Activated naive CD4-positive, alpha-beta T cell treated with anti-CD3 and anti-CD28 coated beads for 36 hours (primary cell): ENCODE data around the gene RTN1. TPM values are rescaled to one million over a fixed set of nuclear protein-coding genes. Genes with fewer than 3 reads are reported as not detected.
A peak's percentile ranks its signal among the peaks of the same experiment; 100 is the strongest.

Source experiments
- CTCF ChIA-PET: fragments of 350-600 bp; sonication (Branson Sonifier 250); formaldehyde crosslinking; loops from one replicate; lab custom pipeline; 2021; ENCODE audit warnings: antibody characterized with exemption; lab: Charles Lee
- DNase-seq: peaks from one replicate; pipeline ENCODE4 v3.0.0-alpha.2; 2020
- H3K27ac Mint-ChIP-seq: one replicate; pipeline ENCODE4 v1.8.0; 2021; ENCODE audit warnings: mild to moderate bottlenecking, mixed read lengths
- H3K27me3 Mint-ChIP-seq: one replicate; pipeline ENCODE4 v1.8.0; 2021; ENCODE audit warnings: low read depth, mixed read lengths
- H3K36me3 Mint-ChIP-seq: one replicate; pipeline ENCODE4 v1.8.0; 2021; ENCODE audit warnings: low read depth, mixed read lengths
- H3K4me1 Mint-ChIP-seq: one replicate; pipeline ENCODE4 v1.8.0; 2021; ENCODE audit warnings: low read depth, mixed read lengths
- H3K4me3 Mint-ChIP-seq: one replicate; pipeline ENCODE4 v1.8.0; 2021; ENCODE audit warnings: mild to moderate bottlenecking, moderate library complexity, mixed read lengths
- H3K9me3 Mint-ChIP-seq: one replicate; pipeline ENCODE4 v1.8.0; 2021; ENCODE audit warnings: mixed read lengths
- intact Hi-C: fragments of 100-400 bp; cut with micrococcal nuclease; formaldehyde crosslinking; loops from one replicate; pipeline ENCODE4 v1.15.1; 2023
- total RNA-seq, 2 experiments: library from RNA; stranded (reverse); gene quantifications; one replicate each; pipeline ENCODE4 v1.2.3, GENCODE V29; 2021

The RTN1 gene
- total RNA-seq, 2 experiments from 2014 or later = not detected

GRCh38 chr14:59711080-59711479 is 159.5 kb downstream of the RTN1 start:
- H3K9me3 Mint-ChIP-seq = no peaks in the 10 kb centered on the region
- DNase-seq = no peak
- intact Hi-C loops = loop anchor here (10.0 kb wide), 1 partner anchor 474 kb away; no protein-coding TSS in a partner anchor
- no peak overlapping the region for H3K4me3 Mint-ChIP-seq
- peaks cover 4% of the 10 kb centered on the region for H3K27me3 Mint-ChIP-seq
- no peaks in the 10 kb centered on the region for H3K4me1 Mint-ChIP-seq
- CTCF ChIA-PET = interaction anchor here (1.3 kb wide), 1 partner anchor 207 kb away, joined by 3 read pairs; no protein-coding TSS in a partner anchor
- H3K27ac Mint-ChIP-seq = no peak overlapping the region
- no peaks in the 10 kb centered on the region for H3K36me3 Mint-ChIP-seq

DNA sequence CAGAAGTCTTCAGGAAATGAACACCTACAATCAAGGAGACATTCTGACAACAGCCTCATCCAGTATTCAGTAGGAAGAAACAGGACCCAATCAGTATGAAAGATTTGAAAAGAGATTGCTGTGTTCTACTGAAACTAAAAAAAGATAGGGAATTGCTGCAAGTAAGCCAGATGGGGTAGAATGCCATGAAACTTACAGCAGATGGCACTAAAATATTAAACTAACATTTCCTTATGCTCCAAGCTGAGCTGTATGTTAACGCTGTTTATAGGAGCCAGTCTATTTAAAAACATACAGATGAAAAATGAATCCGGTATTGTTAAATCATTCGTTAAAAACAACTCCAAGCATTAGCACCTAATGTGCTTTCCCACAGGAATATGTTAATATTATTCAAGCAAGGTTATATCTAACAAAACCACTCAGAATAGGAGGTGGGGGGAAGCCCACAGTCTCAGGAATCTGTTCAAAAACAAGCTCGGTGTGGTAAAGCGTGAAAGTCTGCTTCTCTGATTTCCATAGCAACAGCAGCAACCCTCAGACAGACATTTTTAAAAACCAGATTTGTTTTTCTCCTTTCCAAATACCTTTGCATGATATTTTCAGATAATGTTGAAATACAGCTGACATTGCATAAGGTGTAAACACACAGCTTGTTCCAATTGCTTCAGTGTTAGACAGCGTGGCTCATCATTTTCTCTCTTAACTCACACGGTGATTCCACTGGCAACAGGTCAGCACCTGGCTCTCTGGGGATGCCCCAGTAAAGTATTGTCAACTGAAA is 162.6 kb downstream of the RTN1 start:
- intact Hi-C loops = no loop called here

GRCh38 chr14:59705866-59706265 is 164.7 kb downstream of the RTN1 start:
- peaks cover 2% of the 10 kb centered on the region for H3K27me3 Mint-ChIP-seq
- no peak overlapping the region for H3K27ac Mint-ChIP-seq
- no peak for DNase-seq
- peaks cover 1% of the 10 kb centered on the region for H3K9me3 Mint-ChIP-seq
- H3K4me3 Mint-ChIP-seq = no peak overlapping the region
- CTCF ChIA-PET = no interaction called here
- no peaks in the 10 kb centered on the region for H3K36me3 Mint-ChIP-seq
- intact Hi-C loops = no loop called here
- H3K4me1 Mint-ChIP-seq = no peaks in the 10 kb centered on the region

More for the DNA sequence above, 162.6 kb downstream of the RTN1 start:
- Mint-ChIP-seq H3K36me3 (no peaks in the 10 kb centered on the region), H3K9me3 (peaks cover under 1% of the 10 kb centered on the region), H3K27me3 (peaks cover 3% of the 10 kb centered on the region), H3K4me1 (no peaks in the 10 kb centered on the region), H3K4me3 (no peak overlapping the region), H3K27ac (no peak overlapping the region)
- CTCF ChIA-PET = no interaction called here
- DNase-seq = no peak

- Mint-ChIP-seq H3K27ac (no peak overlapping the region), H3K36me3 (no peaks in the 10 kb centered on the region)
Observed at GRCh38 chr14:59705245-59705644, 165.3 kb downstream of the RTN1 start.

GRCh38 chr14:59704054-59704645 is 166.4 kb downstream of the RTN1 start:
- Mint-ChIP-seq H3K27me3 (peaks cover 2% of the 10 kb centered on the region), H3K27ac (no peak overlapping the region), H3K36me3 (no peaks in the 10 kb centered on the region), H3K4me1 (no peaks in the 10 kb centered on the region), H3K4me3 (no peak overlapping the region), H3K9me3 (peaks cover 1% of the 10 kb centered on the region)
- CTCF ChIA-PET = no interaction called here
- DNase-seq = no peak
- intact Hi-C loops = no loop called here

More at GRCh38 chr14:59705245-59705644, 165.3 kb downstream of the RTN1 start:
- H3K4me1 Mint-ChIP-seq = no peaks in the 10 kb centered on the region
- CTCF ChIA-PET = no interaction called here
- peaks cover 1% of the 10 kb centered on the region for H3K9me3 Mint-ChIP-seq
- H3K4me3 Mint-ChIP-seq = no peak overlapping the region
- intact Hi-C loops = no loop called here
- H3K27me3 Mint-ChIP-seq = peaks cover 2% of the 10 kb centered on the region
- no peak for DNase-seq

DNA sequence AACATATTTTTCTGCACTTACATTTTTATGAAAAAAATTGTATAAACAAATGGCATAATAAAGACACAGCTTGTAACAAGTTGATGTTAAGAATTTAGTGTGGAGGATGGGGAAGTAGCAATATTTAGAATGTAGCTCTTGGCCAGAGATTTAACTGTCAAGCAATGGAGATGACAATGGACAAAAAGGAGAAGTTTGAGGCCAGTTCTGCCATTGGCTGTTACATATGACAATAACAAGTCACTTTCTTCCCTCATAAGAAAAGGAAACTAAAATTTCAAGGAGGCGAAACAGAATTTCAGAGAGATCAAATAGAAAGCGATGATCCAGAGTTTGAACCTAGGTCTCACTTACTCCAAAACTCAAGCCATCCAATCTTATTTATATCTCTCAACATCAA is 171.1 kb downstream of the RTN1 start:
- Mint-ChIP-seq H3K36me3 (no peaks in the 10 kb centered on the region), H3K27me3 (peaks cover 2% of the 10 kb centered on the region), H3K9me3 (peaks cover 1% of the 10 kb centered on the region), H3K4me1 (no peaks in the 10 kb centered on the region), H3K27ac (no peak overlapping the region), H3K4me3 (no peak overlapping the region)
- DNase-seq = no peak
- intact Hi-C loops = no loop called here
- CTCF ChIA-PET = interaction anchor here (1.1 kb wide), 1 partner anchor 266 kb away, joined by 4 read pairs; no protein-coding TSS in a partner anchor

GRCh38 chr14:59698793-59699192 is 171.8 kb downstream of the RTN1 start:
- CTCF ChIA-PET = no interaction called here
- Mint-ChIP-seq H3K27me3 (peaks cover 2% of the 10 kb centered on the region), H3K4me3 (no peak overlapping the region), H3K4me1 (no peaks in the 10 kb centered on the region), H3K27ac (no peak overlapping the region), H3K9me3 (peaks cover 1% of the 10 kb centered on the region), H3K36me3 (no peaks in the 10 kb centered on the region)
- no peak for DNase-seq
- intact Hi-C loops = no loop called here

DNA sequence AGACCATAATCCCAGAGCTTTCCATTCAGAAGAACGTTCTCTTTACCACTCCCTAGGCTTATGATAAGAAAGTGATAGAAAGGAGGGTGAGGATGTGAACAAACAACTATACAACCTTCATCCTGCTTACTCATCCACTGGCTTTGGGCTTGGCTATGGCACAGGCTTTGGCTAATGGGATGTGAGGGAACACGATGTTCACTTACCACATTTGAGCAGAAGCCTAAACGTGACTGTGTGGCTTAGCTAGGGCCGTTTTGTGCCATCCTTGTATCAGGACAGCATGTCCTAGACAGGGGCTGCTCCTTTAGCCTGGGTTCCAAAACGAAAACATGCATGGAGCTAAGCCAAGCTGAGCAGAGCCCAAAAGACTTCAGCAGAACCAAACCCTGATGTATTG is 175.4 kb downstream of the RTN1 start:
- H3K4me1 Mint-ChIP-seq = no peaks in the 10 kb centered on the region
- CTCF ChIA-PET = interaction anchor here (1.0 to 1.4 kb wide), 2 partner anchors 63 to 188 kb away, joined by 3 read pairs; no protein-coding TSS in a partner anchor
- no peak overlapping the region for H3K27ac Mint-ChIP-seq
- no peak for DNase-seq
- intact Hi-C loops = no loop called here
- no peak overlapping the region for H3K4me3 Mint-ChIP-seq
- peaks cover 7% of the 10 kb centered on the region for H3K27me3 Mint-ChIP-seq
- no peaks in the 10 kb centered on the region for H3K36me3 Mint-ChIP-seq
- no peaks in the 10 kb centered on the region for H3K9me3 Mint-ChIP-seq

DNA sequence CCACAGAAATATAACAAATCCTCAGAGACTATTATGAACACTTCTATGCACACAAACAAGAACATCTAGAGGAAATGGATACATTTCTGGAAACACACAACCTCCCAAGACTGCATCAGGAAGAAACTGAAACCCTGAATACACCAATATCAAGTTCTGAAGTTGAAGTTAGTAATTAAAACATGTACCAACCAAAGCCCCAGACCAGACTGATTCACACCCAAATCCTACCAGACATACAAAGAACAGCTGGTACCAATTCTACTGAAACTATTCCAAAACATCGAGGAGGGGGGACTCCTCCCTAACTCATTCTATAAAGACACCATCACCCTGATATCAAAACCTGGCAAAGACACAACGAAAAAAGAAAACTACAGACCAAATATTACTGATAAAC is 179.3 kb downstream of the RTN1 start:
- Mint-ChIP-seq H3K9me3 (no peaks in the 10 kb centered on the region), H3K4me1 (no peaks in the 10 kb centered on the region), H3K4me3 (no peak overlapping the region), H3K27me3 (peaks cover 28% of the 10 kb centered on the region), H3K36me3 (no peaks in the 10 kb centered on the region), H3K27ac (no peak overlapping the region)
- intact Hi-C loops = no loop called here
- DNase-seq = no peak
- CTCF ChIA-PET = interaction anchor here (0.7 kb wide), 1 partner anchor 334 kb away, joined by 4 read pairs; no protein-coding TSS in a partner anchor

DNA sequence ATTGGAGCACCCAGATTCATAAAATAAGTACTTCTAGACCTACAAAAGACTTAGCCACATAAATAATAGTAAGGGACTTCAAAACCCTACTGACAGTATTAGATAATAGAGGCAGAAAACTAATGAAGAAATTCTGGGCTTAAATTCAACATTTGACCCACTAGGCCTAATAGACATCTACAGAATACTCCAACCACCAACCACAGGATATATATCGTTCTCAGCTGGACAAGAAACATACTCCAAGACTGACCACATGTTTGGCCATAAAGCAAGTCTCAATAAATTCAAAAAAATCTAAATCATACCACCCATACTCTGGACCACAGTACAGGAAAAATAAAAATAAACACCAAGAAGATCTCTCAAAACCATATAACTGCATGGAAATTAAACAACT is 180.2 kb downstream of the RTN1 start:
- intact Hi-C loops = no loop called here
- no peak for DNase-seq
- Mint-ChIP-seq H3K4me1 (no peaks in the 10 kb centered on the region), H3K4me3 (no peak overlapping the region), H3K36me3 (no peaks in the 10 kb centered on the region), H3K27ac (no peak overlapping the region), H3K9me3 (no peaks in the 10 kb centered on the region), H3K27me3 (peaks cover 28% of the 10 kb centered on the region)
- CTCF ChIA-PET = no interaction called here

DNA sequence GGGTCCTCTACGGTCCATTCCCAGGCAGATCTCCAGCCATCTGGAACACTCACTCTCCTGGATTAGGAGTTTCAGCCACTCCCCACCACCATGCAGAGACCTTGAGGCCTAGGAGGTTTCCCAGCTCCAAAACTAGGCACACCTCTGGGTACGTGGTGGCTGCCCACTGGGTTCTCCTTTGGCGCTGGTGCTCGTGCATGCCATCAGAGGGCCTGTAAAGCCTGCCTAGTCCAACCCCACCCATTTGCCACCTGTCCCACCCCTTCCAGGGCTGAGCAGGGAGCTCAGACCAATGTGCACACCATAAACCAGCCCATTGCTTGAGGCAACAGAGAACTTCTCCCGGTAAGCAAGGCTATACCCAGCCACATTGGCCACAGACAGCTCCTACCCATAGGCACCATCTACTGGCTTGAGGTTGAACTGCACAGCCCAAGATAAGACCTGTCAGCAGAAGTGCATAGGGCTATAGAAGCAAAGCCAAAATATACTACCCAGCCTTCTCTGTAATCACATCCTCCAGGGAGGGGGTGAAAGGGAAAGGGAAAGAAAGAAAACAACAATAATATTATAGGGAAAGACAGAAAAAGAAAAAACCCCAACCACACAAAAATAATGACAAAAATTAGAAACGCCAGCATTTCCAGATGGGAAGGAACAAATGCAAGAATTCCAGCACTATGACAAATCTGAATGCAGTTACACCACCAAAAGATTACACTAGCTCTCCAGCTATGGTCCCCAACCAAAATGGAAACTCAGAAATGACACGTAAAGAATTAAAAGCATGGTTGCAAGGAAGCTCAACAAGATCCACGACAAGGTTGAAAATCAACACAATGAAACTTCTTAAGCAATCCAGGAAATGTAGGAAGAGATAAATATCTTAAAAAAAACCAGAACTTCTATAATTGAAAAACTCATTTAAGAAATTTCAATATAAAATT is 182.1 kb downstream of the RTN1 start:
- H3K27ac Mint-ChIP-seq = no peak overlapping the region
- H3K36me3 Mint-ChIP-seq = no peaks in the 10 kb centered on the region
- H3K9me3 Mint-ChIP-seq = no peaks in the 10 kb centered on the region
- H3K4me1 Mint-ChIP-seq = no peaks in the 10 kb centered on the region
- intact Hi-C loops = loop anchor here (1.0 to 5.0 kb wide), 3 partner anchors 56 to 181 kb away; no protein-coding TSS in a partner anchor
- CTCF ChIA-PET = interaction anchor here (0.9 to 1.5 kb wide), 3 partner anchors 13 to 56 kb away, joined by 3 to 9 read pairs (median 4); no protein-coding TSS in a partner anchor
- H3K27me3 Mint-ChIP-seq = peaks cover 33% of the 10 kb centered on the region
- H3K4me3 Mint-ChIP-seq = no peak overlapping the region
- DNase-seq = peak; percentile 65

- DNase-seq = no peak
- Mint-ChIP-seq H3K27me3 (peaks cover 33% of the 10 kb centered on the region), H3K4me3 (no peak overlapping the region), H3K27ac (no peak overlapping the region), H3K4me1 (no peaks in the 10 kb centered on the region), H3K36me3 (no peaks in the 10 kb centered on the region), H3K9me3 (no peaks in the 10 kb centered on the region)
- CTCF ChIA-PET = interaction anchor here (0.9 to 1.5 kb wide), 2 partner anchors 32 to 55 kb away, joined by 3 to 9 read pairs; no protein-coding TSS in a partner anchor
- intact Hi-C loops = loop anchor here (1.0 to 5.0 kb wide), 3 partner anchors 55 to 180 kb away; no protein-coding TSS in a partner anchor
Observed at GRCh38 chr14:59687663-59688062, 182.9 kb downstream of the RTN1 start.
